HEK293 (cell line): ENCODE measurements around the gene DCC.

Experiments
- CTCF ChIA-PET: fragments of 350-600 bp; formaldehyde crosslinking; extraction: SDS; loops from one replicate; lab custom pipeline; 2021; ENCODE audit warnings: antibody characterized with exemption; lab: Yijun Ruan, JAX
- POLR2A ChIA-PET: fragments of 300-600 bp; formaldehyde crosslinking; extraction: SDS; loops from one replicate; lab custom pipeline; 2020; ENCODE audit warnings: antibody characterized with exemption, inconsistent platforms; lab: Yijun Ruan, JAX
- H3K27ac ChIP-seq: fragments of 200-500 bp; sonication (Bioruptor generic); 2 replicates; pipeline ENCODE4 v1.5.1; 2014; ENCODE audit warnings: low read depth, low read length, control low read depth, inconsistent platforms; ENCODE audit errors: extremely low read depth
- H3K36me3 ChIP-seq, 2 experiments: fragments of 200-500 bp in 1 of 2; sonication (Bioruptor generic) in 1 of 2; 1 replicate in 1 of 2; 2 replicates in 1 of 2; pipeline ENCODE4 v1.5.1; 2014 to 2017; ENCODE audit warnings: inconsistent platforms in 2 of 2, low read length in 2 of 2; ENCODE audit not compliant: control insufficient read depth in 2 of 2, insufficient read depth in 1 of 2
- H3K4me1 ChIP-seq: fragments of 200-500 bp; sonication (Bioruptor generic); 2 replicates; pipeline ENCODE4 v1.5.1; 2014; ENCODE audit warnings: mild to moderate bottlenecking, low read length, inconsistent platforms; ENCODE audit not compliant: control insufficient read depth, insufficient read depth
- H3K4me3 ChIP-seq: 2 replicates; pipeline ENCODE4 v1.5.1; 2011; ENCODE audit warnings: low read depth, mild to moderate bottlenecking, control low read depth, low read length, moderate library complexity
- H3K9me3 ChIP-seq: fragments of 200-500 bp; sonication (Bioruptor generic); 2 replicates; pipeline ENCODE4 v1.5.1; 2014; ENCODE audit warnings: low read depth, low read length, inconsistent platforms; ENCODE audit not compliant: control insufficient read depth, insufficient read depth
- GFI1B ChIP-seq: fragments of 450-650 bp; formaldehyde crosslinking; IDR thresholded peaks from 2 replicates; pipeline ENCODE4 v1.5.1; 2016; ENCODE audit warnings: missing biosample characterization, missing genetic modification characterization
- GLI2 ChIP-seq: fragments of 450-650 bp; formaldehyde crosslinking; IDR thresholded peaks from 2 replicates; pipeline ENCODE4; 2017; ENCODE audit warnings: missing biosample characterization, missing genetic modification characterization, low read depth, borderline replicate concordance
- KLF10 ChIP-seq: fragments of 450-650 bp; IDR thresholded peaks from 2 replicates; pipeline ENCODE4 v1.5.1; 2018; ENCODE audit warnings: missing biosample characterization, mild to moderate bottlenecking, missing genetic modification characterization
- MYNN ChIP-seq: fragments of 450-650 bp; formaldehyde crosslinking; IDR thresholded peaks from 2 replicates; pipeline ENCODE4 v1.5.1; 2016; ENCODE audit warnings: missing biosample characterization, missing genetic modification characterization, borderline replicate concordance
- PRDM2 ChIP-seq: fragments of 450-650 bp; formaldehyde crosslinking; IDR thresholded peaks from 2 replicates; pipeline ENCODE4 v1.5.1; 2016; ENCODE audit warnings: missing biosample characterization, missing genetic modification characterization, borderline replicate concordance
- REPIN1 ChIP-seq: fragments of 450-650 bp; formaldehyde crosslinking; IDR thresholded peaks from 2 replicates; pipeline ENCODE4 v1.5.1; 2017; ENCODE audit warnings: missing biosample characterization, missing genetic modification characterization, low read depth
- ZNF146 ChIP-seq: fragments of 450-650 bp; formaldehyde crosslinking; IDR thresholded peaks from 2 replicates; pipeline ENCODE4 v1.5.1; 2016; ENCODE audit warnings: missing biosample characterization, missing genetic modification characterization
- ZNF202 ChIP-seq: fragments of 450-650 bp; formaldehyde crosslinking; IDR thresholded peaks from 2 replicates; pipeline ENCODE4 v1.5.1; 2016; ENCODE audit warnings: missing biosample characterization, missing genetic modification characterization, borderline replicate concordance
- ZNF221 ChIP-seq: fragments of 450-650 bp; formaldehyde crosslinking; IDR thresholded peaks from 2 replicates; pipeline ENCODE4 v1.5.1; 2017; ENCODE audit warnings: missing biosample characterization, missing genetic modification characterization, borderline replicate concordance
- ZNF23 ChIP-seq: fragments of 450-650 bp; formaldehyde crosslinking; IDR thresholded peaks from 2 replicates; pipeline ENCODE4 v1.5.1; 2016; ENCODE audit warnings: missing biosample characterization, missing genetic modification characterization, borderline replicate concordance
- ZNF362 ChIP-seq: fragments of 450-650 bp; formaldehyde crosslinking; IDR thresholded peaks from 2 replicates; pipeline ENCODE4 v1.5.1; 2016; ENCODE audit warnings: missing biosample characterization, missing genetic modification characterization
- ZNF639 ChIP-seq: fragments of 450-650 bp; formaldehyde crosslinking; IDR thresholded peaks from 2 replicates; pipeline ENCODE4 v1.5.1; 2016; ENCODE audit warnings: missing biosample characterization, missing genetic modification characterization
- ZNF677 ChIP-seq: fragments of 450-650 bp; IDR thresholded peaks from 2 replicates; pipeline ENCODE4 v1.5.0; 2018; ENCODE audit warnings: missing biosample characterization, mild to moderate bottlenecking, missing genetic modification characterization, moderate library complexity
- ZNF747 ChIP-seq: fragments of 450-650 bp; formaldehyde crosslinking; IDR thresholded peaks from 2 replicates; pipeline ENCODE4 v1.5.1; 2016; ENCODE audit warnings: missing biosample characterization, missing genetic modification characterization
- ZNF785 ChIP-seq: fragments of 450-650 bp; formaldehyde crosslinking; IDR thresholded peaks from 2 replicates; pipeline ENCODE4 v1.5.1; 2016; ENCODE audit warnings: missing biosample characterization, missing genetic modification characterization
- ZSCAN30 ChIP-seq: fragments of 450-650 bp; IDR thresholded peaks from 2 replicates; pipeline ENCODE4 v1.5.1; 2018; ENCODE audit warnings: missing biosample characterization, mild to moderate bottlenecking, missing genetic modification characterization, moderate library complexity

The DCC gene

GRCh38 chr18:53234610-53235009 lies 894.6 kb downstream of the DCC start:
- Histone ChIP-seq H3K4me3 (no peak overlapping the region), H3K4me1 (no peaks in the 10 kb centered on the region), H3K27ac (no peak overlapping the region), H3K36me3 (no peaks in the 10 kb centered on the region), H3K9me3 (no peaks in the 10 kb centered on the region)
- ChIA-PET CTCF (no interaction called here), POLR2A (no interaction called here)
- TF ChIP-seq ZNF747 (tag by site-specific recombination): no peak
- TF ChIP-seq ZSCAN30 (tag by site-specific recombination): no peak
- no peak for TF ChIP-seq MYNN (tag by site-specific recombination)
- no peak for TF ChIP-seq ZNF785
- no peak for TF ChIP-seq GFI1B (tag by site-specific recombination)
- TF ChIP-seq ZNF362 (tag by site-specific recombination): no peak
- TF ChIP-seq KLF10 (tag by site-specific recombination): no peak
- no peak for TF ChIP-seq ZNF677 (tag by site-specific recombination)
- no peak for TF ChIP-seq REPIN1 (tag by site-specific recombination)
- TF ChIP-seq PRDM2: no peak
- TF ChIP-seq ZNF202 (tag by site-specific recombination): no peak
- TF ChIP-seq ZNF221 (tag by site-specific recombination): no peak

GRCh38 chr18:53241161-53241560 lies 901.2 kb downstream of the DCC start:
- H3K4me1 ChIP-seq: no peaks in the 10 kb centered on the region
- no peaks in the 10 kb centered on the region for H3K9me3 ChIP-seq
- POLR2A ChIA-PET: no interaction called here
- no peak overlapping the region for H3K4me3 ChIP-seq
- no peak overlapping the region for H3K27ac ChIP-seq
- no peaks in the 10 kb centered on the region for H3K36me3 ChIP-seq
- no peak for TF ChIP-seq ZNF146
- TF ChIP-seq GLI2 (tag by site-specific recombination): no peak
- TF ChIP-seq ZNF23: no peak
- TF ChIP-seq ZNF639 (tag by site-specific recombination): no peak
- CTCF ChIA-PET: no interaction called here
